Stimulated activated CD4-positive, alpha-beta T cell treated with anti-CD3 and anti-CD28 coated beads, Interleukin-4, amount 100 ng/mL, for 24 hours (primary cell): ENCODE measurements around the gene ZNF345.

Experiments used
- DNase-seq: peaks from one replicate; pipeline ENCODE4 v3.0.0-alpha.2; 2020

Gene ZNF345

DNA sequence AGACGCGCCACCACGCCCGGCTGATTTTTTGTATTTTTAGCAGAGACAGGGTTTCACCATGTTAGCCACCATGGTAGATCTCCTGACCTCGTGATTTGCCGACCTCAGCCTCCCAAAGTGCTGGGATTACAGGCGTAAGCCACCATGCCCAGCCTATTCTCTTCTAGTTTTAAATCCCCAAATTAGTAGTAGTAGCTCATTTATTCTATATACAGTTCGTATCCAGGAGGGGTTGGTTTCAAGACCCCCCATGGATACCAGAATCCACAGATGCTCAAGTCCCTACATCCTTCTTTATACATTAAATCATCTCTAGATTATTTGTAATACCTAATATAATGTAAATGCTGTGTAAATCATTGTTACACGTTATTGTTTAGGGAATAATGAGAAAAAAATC, 67.4 kb downstream of the ZNF345 start:
- no peak for DNase-seq
